Loucy (cell line): ENCODE measurements around the gene PHIP.
A peak's percentile ranks its signal among the peaks of the same experiment; 100 is the strongest.

Experiments used
- H2AFZ ChIP-seq: fragments of 200-600 bp; sonication (generic); 2 replicates; pipeline ENCODE4 v1.6.0; 2016; ENCODE audit warnings: antibody characterized with exemption, mild to moderate bottlenecking, low read length, moderate library complexity
- H3F3A ChIP-seq: fragments of 200-600 bp; 2 replicates; pipeline ENCODE4 v1.6.0; 2016; ENCODE audit warnings: antibody characterized with exemption, low read depth, mild to moderate bottlenecking
- H3K27me3 ChIP-seq: fragments of 200-600 bp; sonication (generic); 2 replicates; pipeline ENCODE4 v1.6.1; 2014; ENCODE audit warnings: low read length, mild to moderate bottlenecking; ENCODE audit not compliant: insufficient read depth, poor library complexity, severe bottlenecking
- H3K36me3 ChIP-seq: fragments of 200-600 bp; sonication (generic); 2 replicates; pipeline ENCODE4 v1.6.1; 2016; ENCODE audit warnings: low read length; ENCODE audit not compliant: insufficient read depth
- H3K4me1 ChIP-seq: fragments of 200-600 bp; sonication (generic); 2 replicates; pipeline ENCODE4 v1.5.1; 2014; ENCODE audit warnings: low read length, mild to moderate bottlenecking; ENCODE audit not compliant: insufficient read depth, poor library complexity, severe bottlenecking
- H3K4me2 ChIP-seq: fragments of 200-600 bp; sonication (generic); 2 replicates; pipeline ENCODE4 v1.6.0; 2014; ENCODE audit warnings: antibody characterized with exemption, low read length, low read depth, mild to moderate bottlenecking; ENCODE audit not compliant: poor library complexity, severe bottlenecking
- H3K4me3 ChIP-seq: fragments of 200-600 bp; sonication (generic); 2 replicates; pipeline ENCODE4 v1.5.1; 2014; ENCODE audit warnings: low read length, mild to moderate bottlenecking, mixed read lengths; ENCODE audit not compliant: poor library complexity, severe bottlenecking
- H3K79me2 ChIP-seq: fragments of 200-600 bp; sonication (generic); 2 replicates; pipeline ENCODE4 v1.6.1; 2014; ENCODE audit warnings: low read length; ENCODE audit not compliant: insufficient read depth
- H3K9ac ChIP-seq: fragments of 200-600 bp; sonication (generic); 2 replicates; pipeline ENCODE4 v1.6.0; 2014; ENCODE audit warnings: mild to moderate bottlenecking, low read depth, low read length, moderate library complexity; ENCODE audit not compliant: poor library complexity, severe bottlenecking
- H3K9me2 ChIP-seq: fragments of 200-600 bp; sonication (generic); replicated peaks from 2 replicates; pipeline ENCODE4 v1.6.1; 2016; ENCODE audit warnings: low read depth, low read length, mixed read lengths
- H3K9me3 ChIP-seq: fragments of 200-600 bp; sonication (generic); 2 replicates; pipeline ENCODE4 v1.6.1; 2014; ENCODE audit warnings: mild to moderate bottlenecking, antibody characterized with exemption, low read length, low read depth; ENCODE audit not compliant: insufficient read depth
- H4K20me1 ChIP-seq: fragments of 200-600 bp; sonication (generic); 2 replicates; pipeline ENCODE4 v1.6.0; 2014; ENCODE audit warnings: antibody characterized with exemption, low read length, mild to moderate bottlenecking; ENCODE audit not compliant: insufficient read depth, poor library complexity, severe bottlenecking
- CTCF ChIP-seq: fragments of 200-600 bp; sonication (generic); conservative IDR thresholded peaks from 2 replicates; pipeline ENCODE4 v1.5.1; 2014; ENCODE audit warnings: mild to moderate bottlenecking, antibody characterized with exemption, low read length
- EZH2phosphoT487 ChIP-seq: fragments of 200-600 bp; IDR thresholded peaks from 2 replicates; pipeline ENCODE4 v1.6.1; 2018; ENCODE audit warnings: antibody characterized with exemption, mild to moderate bottlenecking, moderate library complexity, borderline replicate concordance

The PHIP gene

GRCh38 chr6:79117752-79118151 lies 39.7 kb upstream of the PHIP start:
- peak overlapping the region; percentile 36 for H3K4me2 ChIP-seq
- no peak overlapping the region for H3K9ac ChIP-seq
- TF ChIP-seq CTCF (no peak), EZH2phosphoT487 (no peak)
- no peaks in the 10 kb centered on the region for H3F3A ChIP-seq
- no peaks in the 10 kb centered on the region for H3K9me3 ChIP-seq
- H2AFZ ChIP-seq, result peak overlapping the region; percentile 73; the same call in 1 of the 2 replicates
- no peaks in the 10 kb centered on the region for H3K9me2 ChIP-seq
- no peaks in the 10 kb centered on the region for H3K36me3 ChIP-seq
- no peaks in the 10 kb centered on the region for H4K20me1 ChIP-seq
- peak overlapping the region; percentile 22 for H3K4me3 ChIP-seq
- no peaks in the 10 kb centered on the region for H3K27me3 ChIP-seq
- no peaks in the 10 kb centered on the region for H3K79me2 ChIP-seq
- peaks cover 51% of the 10 kb centered on the region for H3K4me1 ChIP-seq

- no peak overlapping the region for H3K4me2 ChIP-seq
- no peak for TF ChIP-seq CTCF
- TF ChIP-seq EZH2phosphoT487, result no peak
- H3F3A ChIP-seq, result no peaks in the 10 kb centered on the region
- H3K4me3 ChIP-seq, result no peak overlapping the region
- H3K4me1 ChIP-seq, result peaks cover 40% of the 10 kb centered on the region
- H3K9ac ChIP-seq, result no peak overlapping the region
- H3K9me3 ChIP-seq, result no peaks in the 10 kb centered on the region
- no peaks in the 10 kb centered on the region for H3K27me3 ChIP-seq
- H4K20me1 ChIP-seq, result no peaks in the 10 kb centered on the region
- no peaks in the 10 kb centered on the region for H3K9me2 ChIP-seq
- no peaks in the 10 kb centered on the region for H3K79me2 ChIP-seq
- no peaks in the 10 kb centered on the region for H3K36me3 ChIP-seq
- H2AFZ ChIP-seq, result peak overlapping the region; percentile 14; the same call in 1 of the 2 replicates
These were observed 37.6 kb upstream of the PHIP start for GRCh38 chr6:79115553-79116182.

GRCh38 chr6:79111549-79111948 lies 33.5 kb upstream of the PHIP start:
- Histone ChIP-seq H3F3A (no peaks in the 10 kb centered on the region), H3K36me3 (no peaks in the 10 kb centered on the region), H3K9me2 (no peaks in the 10 kb centered on the region), H3K9me3 (no peaks in the 10 kb centered on the region), H4K20me1 (no peaks in the 10 kb centered on the region), H3K4me2 (no peak overlapping the region), H3K9ac (no peak overlapping the region), H3K79me2 (no peaks in the 10 kb centered on the region), H3K27me3 (no peaks in the 10 kb centered on the region), H3K4me1 (peaks cover under 1% of the 10 kb centered on the region), H2AFZ (no peak overlapping the region), H3K4me3 (no peak overlapping the region)
- TF ChIP-seq EZH2phosphoT487, result no peak
- no peak for TF ChIP-seq CTCF
